ENCODE results near the gene LEF1. TPM values are rescaled to one million over a fixed set of nuclear protein-coding genes. Genes with fewer than 3 reads are reported as not detected.

Gene LEF1
- total RNA-seq, 1 donor from 2014 or later: 16.6 TPM

DNA sequence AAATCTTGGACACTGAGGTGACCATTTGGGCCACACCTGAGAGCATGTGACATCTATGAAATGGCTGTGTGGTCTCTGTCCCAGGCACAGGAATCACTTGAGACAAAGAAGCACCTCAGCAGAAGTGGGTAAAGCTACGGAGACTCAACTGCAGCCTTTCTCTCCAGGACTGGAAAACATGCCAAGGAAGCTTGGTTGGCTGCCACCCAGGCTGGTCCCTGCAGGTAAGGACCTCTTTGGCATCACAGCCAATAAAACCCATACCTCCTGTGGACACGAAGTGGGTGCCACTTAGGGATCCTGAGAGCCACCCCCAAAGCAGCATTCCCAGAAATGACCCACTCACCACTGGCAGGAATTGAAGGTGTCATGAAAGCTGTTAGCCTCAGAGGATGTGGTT lies 74.6 kb downstream of the LEF1 start:
- FAIRE-seq (no peak), DNase-seq (ENCODE audit: low read depth) (no peak)
- TF ChIP-seq EZH2 (IDR thresholded peaks at IDR 0.05; ENCODE audit: insufficient read depth, low read length): no peak
- TF ChIP-seq, protein P1, sequence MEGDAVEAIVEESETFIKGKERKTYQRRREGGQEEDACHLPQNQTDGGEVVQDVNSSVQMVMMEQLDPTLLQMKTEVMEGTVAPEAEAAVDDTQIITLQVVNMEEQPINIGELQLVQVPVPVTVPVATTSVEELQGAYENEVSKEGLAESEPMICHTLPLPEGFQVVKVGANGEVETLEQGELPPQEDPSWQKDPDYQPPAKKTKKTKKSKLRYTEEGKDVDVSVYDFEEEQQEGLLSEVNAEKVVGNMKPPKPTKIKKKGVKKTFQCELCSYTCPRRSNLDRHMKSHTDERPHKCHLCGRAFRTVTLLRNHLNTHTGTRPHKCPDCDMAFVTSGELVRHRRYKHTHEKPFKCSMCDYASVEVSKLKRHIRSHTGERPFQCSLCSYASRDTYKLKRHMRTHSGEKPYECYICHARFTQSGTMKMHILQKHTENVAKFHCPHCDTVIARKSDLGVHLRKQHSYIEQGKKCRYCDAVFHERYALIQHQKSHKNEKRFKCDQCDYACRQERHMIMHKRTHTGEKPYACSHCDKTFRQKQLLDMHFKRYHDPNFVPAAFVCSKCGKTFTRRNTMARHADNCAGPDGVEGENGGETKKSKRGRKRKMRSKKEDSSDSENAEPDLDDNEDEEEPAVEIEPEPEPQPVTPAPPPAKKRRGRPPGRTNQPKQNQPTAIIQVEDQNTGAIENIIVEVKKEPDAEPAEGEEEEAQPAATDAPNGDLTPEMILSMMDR (IDR thresholded peaks at IDR 0.05; ENCODE audit: insufficient read depth, low read depth, low read length): no peak
- Histone ChIP-seq H3K9me3 (ENCODE audit: insufficient read depth, low read depth, low read length) (no peaks in the 10 kb centered on the region), H3K36me3 (ENCODE audit: insufficient read depth, low read length) (no peaks in the 10 kb centered on the region), H3K27me3 (ENCODE audit: insufficient read depth, low read length) (no peaks in the 10 kb centered on the region), H4K20me1 (ENCODE audit: insufficient read depth, low read length) (no peaks in the 10 kb centered on the region), H3K9ac (ENCODE audit: low read length) (no peak overlapping the region), H3K79me2 (ENCODE audit: insufficient read depth, low read length) (no peaks in the 10 kb centered on the region), H3K4me1 (ENCODE audit: insufficient read depth, low read length) (no peaks in the 10 kb centered on the region), H3K27ac (ENCODE audit: low read depth, low read length) (no peak overlapping the region), H2AFZ (ENCODE audit: low read depth, low read length) (no peak overlapping the region), H3K4me2 (ENCODE audit: low read length) (no peak overlapping the region), H3K4me3 (ENCODE audit: insufficient read depth, low read depth, low read length) (no peak overlapping the region)
- Mint-ChIP-seq H3K4me3 (ENCODE audit: unreplicated experiment) (no peak overlapping the region), H3K4me1 (ENCODE audit: low read depth, unreplicated experiment) (no peaks in the 10 kb centered on the region), H3K9me3 (ENCODE audit: unreplicated experiment) (no peaks in the 10 kb centered on the region), H3K27ac (ENCODE audit: unreplicated experiment) (no peak overlapping the region), H3K36me3 (ENCODE audit: low read depth, unreplicated experiment) (peaks cover 4% of the 10 kb centered on the region), H3K27me3 (ENCODE audit: low read depth, unreplicated experiment) (peaks cover 7% of the 10 kb centered on the region)

DNA sequence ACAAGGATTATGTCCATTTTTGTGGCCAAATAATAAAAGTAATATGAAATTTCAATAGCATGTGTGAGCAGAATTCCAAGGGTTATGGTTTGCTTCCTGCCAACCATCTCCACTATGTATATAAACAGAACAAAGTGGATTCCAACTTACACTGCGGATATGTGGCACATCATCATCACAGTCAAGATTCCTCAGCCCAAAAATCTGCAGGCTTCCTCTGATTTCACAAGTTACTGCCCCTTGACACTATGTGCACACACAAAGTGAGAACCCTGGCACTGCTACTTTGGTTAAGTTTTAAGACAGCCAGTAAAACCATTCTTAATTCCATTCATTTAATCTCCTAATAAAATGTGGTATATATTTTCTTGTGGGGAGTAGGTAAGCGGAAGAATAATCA lies 76.4 kb downstream of the LEF1 start:
- TF ChIP-seq, protein P1 (IDR thresholded peaks at IDR 0.05; ENCODE audit: insufficient read depth, low read depth, low read length): no peak
- TF ChIP-seq EZH2 (IDR thresholded peaks at IDR 0.05; ENCODE audit: insufficient read depth, low read length): no peak
- H3K27me3 Mint-ChIP-seq (ENCODE audit: low read depth, unreplicated experiment): peaks cover 10% of the 10 kb centered on the region
- no peak for FAIRE-seq
- DNase-seq (ENCODE audit: low read depth): no peak
- H3K4me1 Mint-ChIP-seq (ENCODE audit: low read depth, unreplicated experiment): no peaks in the 10 kb centered on the region
- Histone ChIP-seq H3K4me3 (ENCODE audit: insufficient read depth, low read depth, low read length) (no peak overlapping the region), H3K79me2 (ENCODE audit: insufficient read depth, low read length) (no peaks in the 10 kb centered on the region), H3K4me2 (ENCODE audit: low read length) (no peak overlapping the region), H4K20me1 (ENCODE audit: insufficient read depth, low read length) (no peaks in the 10 kb centered on the region), H3K27me3 (ENCODE audit: insufficient read depth, low read length) (no peaks in the 10 kb centered on the region), H2AFZ (ENCODE audit: low read depth, low read length) (no peak overlapping the region), H3K27ac (ENCODE audit: low read depth, low read length) (no peak overlapping the region), H3K9me3 (ENCODE audit: insufficient read depth, low read depth, low read length) (no peaks in the 10 kb centered on the region), H3K36me3 (ENCODE audit: insufficient read depth, low read length) (no peaks in the 10 kb centered on the region), H3K9ac (ENCODE audit: low read length) (no peak overlapping the region), H3K4me1 (ENCODE audit: insufficient read depth, low read length) (no peaks in the 10 kb centered on the region)
- no peak overlapping the region for H3K4me3 Mint-ChIP-seq (ENCODE audit: unreplicated experiment)
- peaks cover 9% of the 10 kb centered on the region for H3K36me3 Mint-ChIP-seq (ENCODE audit: low read depth, unreplicated experiment)
- H3K27ac Mint-ChIP-seq (ENCODE audit: unreplicated experiment): no peak overlapping the region
- no peaks in the 10 kb centered on the region for H3K9me3 Mint-ChIP-seq (ENCODE audit: unreplicated experiment)

DNA sequence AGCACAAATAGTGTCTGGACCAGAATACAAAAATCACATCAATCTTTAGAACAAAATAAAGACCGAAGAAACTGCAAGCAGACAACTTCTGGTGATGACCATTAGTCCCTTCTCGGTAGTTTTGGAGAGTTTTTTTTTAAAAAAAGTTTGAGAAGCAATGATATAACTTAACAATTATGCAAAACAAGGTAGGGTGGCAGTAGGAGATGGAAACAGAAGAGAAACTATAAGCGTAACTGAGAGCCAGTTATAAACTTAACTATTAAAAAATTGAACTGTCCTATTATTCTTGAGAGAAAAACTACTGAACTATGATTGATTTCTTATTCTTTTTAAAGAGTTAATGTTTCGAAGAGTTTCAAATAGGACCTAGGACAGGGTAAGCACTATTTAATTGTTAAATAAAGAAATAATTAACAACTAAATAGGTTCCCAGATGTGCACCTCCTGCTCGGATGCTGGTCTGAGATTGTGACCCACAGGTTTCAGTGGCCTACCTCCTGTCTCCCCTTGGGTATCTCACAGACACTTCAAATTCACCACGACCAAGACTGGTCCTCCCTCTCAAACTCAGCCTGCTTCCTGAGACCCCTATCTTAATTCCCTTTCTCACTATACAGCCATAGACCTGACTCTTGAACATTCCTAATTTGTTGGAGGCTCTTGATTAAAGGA lies 81.3 kb downstream of the LEF1 start:
- FAIRE-seq: no peak
- Histone ChIP-seq H3K79me2 (ENCODE audit: insufficient read depth, low read length) (no peaks in the 10 kb centered on the region), H2AFZ (ENCODE audit: low read depth, low read length) (no peak overlapping the region), H3K4me1 (ENCODE audit: insufficient read depth, low read length) (no peaks in the 10 kb centered on the region), H3K27ac (ENCODE audit: low read depth, low read length) (no peak overlapping the region), H3K36me3 (ENCODE audit: insufficient read depth, low read length) (no peaks in the 10 kb centered on the region), H3K9ac (ENCODE audit: low read length) (no peak overlapping the region), H3K4me3 (ENCODE audit: insufficient read depth, low read depth, low read length) (no peak overlapping the region), H3K4me2 (ENCODE audit: low read length) (no peak overlapping the region), H4K20me1 (ENCODE audit: insufficient read depth, low read length) (no peaks in the 10 kb centered on the region), H3K9me3 (ENCODE audit: insufficient read depth, low read depth, low read length) (no peaks in the 10 kb centered on the region), H3K27me3 (ENCODE audit: insufficient read depth, low read length) (no peaks in the 10 kb centered on the region)
- no peak for TF ChIP-seq EZH2 (IDR thresholded peaks at IDR 0.05; ENCODE audit: insufficient read depth, low read length)
- TF ChIP-seq, protein P1 (IDR thresholded peaks at IDR 0.05; ENCODE audit: insufficient read depth, low read depth, low read length): no peak
- no peaks in the 10 kb centered on the region for H3K4me1 Mint-ChIP-seq (ENCODE audit: low read depth, unreplicated experiment)
- H3K27me3 Mint-ChIP-seq (ENCODE audit: low read depth, unreplicated experiment): peaks cover 3% of the 10 kb centered on the region
- no peak overlapping the region for H3K4me3 Mint-ChIP-seq (ENCODE audit: unreplicated experiment)
- H3K27ac Mint-ChIP-seq (ENCODE audit: unreplicated experiment): no peak overlapping the region
- DNase-seq (ENCODE audit: low read depth): no peak
- peaks cover 13% of the 10 kb centered on the region for H3K36me3 Mint-ChIP-seq (ENCODE audit: low read depth, unreplicated experiment)
- H3K9me3 Mint-ChIP-seq (ENCODE audit: unreplicated experiment): no peaks in the 10 kb centered on the region
